NCI-H2081 (cell line): Measurements from ENCODE around the gene ANKRD65.
"Not testable (repeated sequence)": the region's sequence is repeated elsewhere in the genome, so short reads cannot be mapped to it uniquely, and the experiment has no call there.

ENCODE experiments used
- DNase-seq, 2 experiments: peaks; one replicate each; lab custom pipeline; 2025; lab: John Stamatoyannopoulos, UW

ANKRD65 gene

DNA sequence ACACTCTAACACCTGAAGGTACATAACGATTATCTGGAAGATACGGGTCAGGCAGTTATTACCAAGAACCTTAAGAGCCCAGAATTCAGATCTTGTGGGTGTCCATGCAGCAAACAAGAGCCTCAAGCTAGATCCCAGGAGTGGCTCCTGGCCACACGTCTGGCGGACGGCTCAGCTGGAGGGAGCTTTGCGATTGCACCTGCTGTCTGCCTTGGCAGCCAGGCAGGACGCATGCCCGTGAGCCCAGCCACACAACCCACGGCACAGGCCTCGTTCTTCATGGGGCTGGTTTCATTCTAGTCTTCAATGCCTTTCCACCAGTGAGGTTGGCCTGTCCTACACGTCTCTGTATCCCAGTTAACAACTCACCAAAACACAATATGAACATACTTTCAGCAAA, 27.6 kb downstream of the ANKRD65 start:
- DNase-seq: no peak

DNA sequence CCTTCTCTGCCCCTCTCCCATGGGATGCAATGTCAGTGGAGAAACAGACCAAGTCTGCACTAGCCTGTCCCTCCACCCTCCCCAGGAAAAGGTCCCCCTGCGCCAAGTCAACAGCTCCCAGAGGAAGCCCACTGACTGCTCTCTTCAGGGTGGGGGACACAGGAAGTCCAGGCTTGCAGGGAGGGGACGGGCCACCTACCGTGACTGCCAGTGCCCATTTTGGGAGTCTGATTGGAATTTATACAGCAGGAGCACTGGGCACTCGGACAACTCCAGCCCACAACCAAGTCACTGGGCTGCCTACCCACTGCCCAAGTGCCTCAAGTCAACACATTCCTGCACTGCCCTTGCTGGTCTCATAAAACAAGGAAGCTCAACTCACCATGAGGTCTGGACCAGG, 28.1 kb downstream of the ANKRD65 start:
- DNase-seq: no peak

DNA sequence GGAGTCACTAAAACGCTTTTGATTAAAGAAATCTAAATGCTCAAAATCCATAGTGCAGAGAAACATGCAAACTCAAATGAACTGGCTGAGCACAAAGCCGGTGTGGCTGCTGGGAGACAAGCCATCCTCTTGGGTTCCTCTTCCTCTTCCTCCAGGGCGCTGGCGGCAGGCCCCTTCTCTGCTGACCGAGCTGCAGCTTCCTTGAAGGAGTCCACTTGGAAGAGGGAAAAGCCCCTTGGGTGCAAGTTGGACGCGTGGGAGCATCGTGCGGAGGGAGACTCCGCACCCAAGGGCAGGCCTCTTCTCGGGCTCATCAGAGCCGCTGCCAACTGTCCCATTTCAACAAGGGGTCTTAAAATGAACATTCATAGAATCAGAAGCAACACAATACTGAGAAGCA, 29.9 kb downstream of the ANKRD65 start:
- DNase-seq: no peak

DNA sequence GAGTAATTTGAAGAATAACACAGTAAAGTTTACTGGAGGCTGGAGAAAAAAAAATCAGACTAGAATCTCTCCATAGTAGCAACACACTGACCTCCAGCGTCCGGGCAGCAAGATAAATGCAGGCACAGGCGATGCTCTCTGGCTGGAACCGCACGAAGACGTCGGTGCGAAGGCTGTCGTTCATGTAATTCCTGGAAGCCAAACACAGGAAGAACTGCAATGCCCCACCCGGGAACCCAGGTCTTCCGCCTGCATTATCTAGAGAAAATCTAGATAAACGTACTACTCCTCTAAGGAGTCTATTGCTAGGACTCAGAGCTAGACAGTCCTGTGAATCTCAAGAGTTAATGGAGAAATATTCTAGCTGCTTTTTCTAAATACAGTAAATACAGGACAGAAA, 30.4 kb downstream of the ANKRD65 start:
- DNase-seq: no peak

DNA sequence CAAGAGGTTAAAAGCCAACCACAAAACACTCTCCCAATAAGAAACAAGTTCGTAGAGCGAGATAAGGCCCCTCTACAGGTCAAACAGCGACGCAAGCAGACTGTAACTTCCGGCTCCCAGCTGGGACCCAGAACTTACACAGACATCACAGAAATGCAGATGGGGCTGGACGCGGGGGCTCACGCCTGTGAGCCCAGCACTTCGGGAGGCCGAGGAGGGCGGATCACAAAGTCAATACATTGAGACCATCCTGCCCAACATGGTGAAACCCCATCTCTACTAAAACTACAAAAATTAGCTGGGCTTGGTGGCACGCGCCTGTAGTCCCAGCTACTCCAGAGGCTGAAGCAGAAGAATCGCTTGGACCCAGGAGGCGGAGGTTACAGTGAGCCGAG, 33.0 kb downstream of the ANKRD65 start:
- no peak for DNase-seq

DNA sequence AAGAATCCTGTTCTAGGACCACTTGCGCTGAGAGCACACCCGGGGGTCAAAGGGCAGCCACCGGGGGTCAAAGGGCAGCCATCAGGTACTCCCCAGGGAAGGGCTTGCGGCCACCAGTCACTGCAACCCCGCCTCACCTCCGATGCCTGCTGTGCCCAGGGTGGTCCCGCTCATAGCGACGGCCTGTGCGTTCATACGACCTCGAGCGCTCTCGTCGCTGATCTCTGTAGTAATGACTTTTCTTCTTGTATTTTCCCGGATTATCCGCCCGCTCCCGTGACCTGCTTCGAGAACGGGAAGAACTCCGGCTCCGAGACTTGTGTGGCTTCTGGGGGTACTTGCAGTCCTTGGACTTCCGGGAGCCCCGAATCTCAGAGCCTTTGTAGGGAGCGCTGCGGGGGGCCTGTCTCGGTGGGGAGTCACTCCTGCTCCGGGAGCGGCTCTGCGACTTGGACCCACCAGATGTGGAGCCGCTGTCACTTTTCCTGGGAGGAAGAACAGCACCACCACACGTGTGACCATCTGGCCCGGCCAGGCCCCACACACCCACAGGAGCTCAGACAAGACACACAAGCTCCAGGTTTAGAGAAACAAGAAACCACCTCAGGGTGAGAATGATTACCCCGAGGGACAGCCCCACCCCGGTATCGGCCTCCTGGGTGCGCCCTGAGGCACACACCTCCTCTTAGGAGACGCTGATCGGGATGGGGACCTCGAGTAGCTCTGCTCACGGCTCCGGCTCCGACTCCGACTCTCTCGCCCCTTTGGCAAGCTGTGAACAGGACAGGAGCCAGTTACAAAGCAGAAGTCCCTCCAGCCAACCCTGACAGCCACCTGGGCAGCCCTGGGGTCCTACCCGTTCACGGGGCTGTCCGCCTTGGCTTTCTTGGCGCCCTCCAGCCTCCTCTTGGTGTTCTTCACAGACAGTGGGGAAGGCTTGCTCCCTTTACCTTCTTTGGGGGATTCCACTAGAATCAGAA, 33.7 kb downstream of the ANKRD65 start:
- no peak for DNase-seq

DNA sequence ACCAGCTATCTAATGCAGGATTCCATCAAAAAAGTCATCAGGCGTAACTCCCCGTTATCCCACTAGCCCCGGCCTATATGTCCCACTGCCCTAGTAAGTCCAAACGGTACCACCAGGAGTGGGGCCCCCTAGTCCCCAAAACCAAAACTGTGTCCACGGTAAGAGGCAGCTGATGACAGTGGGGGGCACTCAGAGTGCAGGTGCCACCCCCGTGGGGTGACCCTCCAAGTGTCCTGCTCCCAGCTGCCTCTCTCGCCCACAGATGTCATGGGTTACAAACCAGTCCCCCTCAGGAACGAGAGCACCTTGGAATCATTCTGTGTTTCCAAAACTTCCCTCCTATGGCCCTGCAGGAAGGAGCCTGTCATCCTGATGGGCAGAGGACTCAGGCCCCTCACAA, 35.1 kb downstream of the ANKRD65 start:
- DNase-seq: no peak

DNA sequence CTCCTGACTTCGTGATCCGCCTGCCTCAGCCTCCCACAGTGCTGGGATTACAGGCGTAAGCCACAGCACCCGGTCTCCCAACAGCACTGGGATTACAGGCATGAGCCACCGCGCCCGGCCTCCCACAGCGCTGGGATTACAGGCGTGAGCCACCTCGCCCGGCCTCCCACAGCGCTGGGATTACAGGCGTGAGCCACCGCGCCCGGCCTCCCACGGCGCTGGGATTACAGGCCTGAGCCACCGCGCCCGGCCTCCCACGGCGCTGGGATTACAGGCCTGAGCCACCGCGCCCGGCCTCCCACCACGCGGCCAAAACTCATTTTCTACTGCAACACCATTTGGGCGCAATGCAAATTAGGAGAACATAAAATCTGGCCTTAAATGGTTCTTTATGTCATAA, 35.7 kb downstream of the ANKRD65 start:
- DNase-seq: not testable (repeated sequence)

DNA sequence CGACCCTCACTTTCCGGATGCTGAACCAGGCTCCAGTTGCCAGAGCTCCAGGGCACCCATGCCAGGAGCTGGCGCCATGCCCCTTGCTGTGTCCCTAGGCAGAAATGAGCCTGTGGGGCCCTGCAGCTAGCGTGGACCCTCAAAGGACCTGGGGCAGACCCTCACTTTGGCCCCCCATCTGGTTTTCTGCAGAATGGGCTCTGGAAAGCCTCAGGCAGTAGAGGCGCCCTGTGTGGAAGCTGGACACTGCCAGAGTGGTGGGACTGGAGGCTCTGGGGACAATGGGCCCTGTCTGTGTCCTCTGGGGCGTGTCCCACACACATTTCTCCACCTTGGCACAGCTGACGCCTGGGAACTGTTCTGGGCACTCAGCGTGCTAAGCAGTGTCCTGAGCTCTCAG, 39.8 kb downstream of the ANKRD65 start:
- no peak for DNase-seq

DNA sequence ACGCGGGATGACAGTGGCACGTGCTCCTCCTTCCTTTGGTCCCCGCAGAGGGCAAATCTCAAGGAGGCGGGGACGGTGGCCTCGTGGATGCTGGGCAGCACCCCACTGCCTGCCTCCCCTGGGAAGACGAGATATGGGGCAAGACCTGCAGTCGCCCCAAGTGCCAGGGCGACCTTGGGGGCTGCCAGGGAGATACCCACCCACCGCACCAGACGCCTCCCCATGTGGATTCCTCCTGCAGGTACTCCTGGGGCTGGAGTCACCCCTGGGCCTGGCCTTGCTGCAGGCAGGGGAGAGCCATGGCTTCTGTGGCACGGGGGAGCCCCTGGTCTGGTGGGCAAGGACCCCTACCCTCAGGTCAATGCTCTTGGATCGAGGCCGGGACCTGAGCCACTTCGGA, 40.2 kb downstream of the ANKRD65 start:
- no peak for DNase-seq

DNA sequence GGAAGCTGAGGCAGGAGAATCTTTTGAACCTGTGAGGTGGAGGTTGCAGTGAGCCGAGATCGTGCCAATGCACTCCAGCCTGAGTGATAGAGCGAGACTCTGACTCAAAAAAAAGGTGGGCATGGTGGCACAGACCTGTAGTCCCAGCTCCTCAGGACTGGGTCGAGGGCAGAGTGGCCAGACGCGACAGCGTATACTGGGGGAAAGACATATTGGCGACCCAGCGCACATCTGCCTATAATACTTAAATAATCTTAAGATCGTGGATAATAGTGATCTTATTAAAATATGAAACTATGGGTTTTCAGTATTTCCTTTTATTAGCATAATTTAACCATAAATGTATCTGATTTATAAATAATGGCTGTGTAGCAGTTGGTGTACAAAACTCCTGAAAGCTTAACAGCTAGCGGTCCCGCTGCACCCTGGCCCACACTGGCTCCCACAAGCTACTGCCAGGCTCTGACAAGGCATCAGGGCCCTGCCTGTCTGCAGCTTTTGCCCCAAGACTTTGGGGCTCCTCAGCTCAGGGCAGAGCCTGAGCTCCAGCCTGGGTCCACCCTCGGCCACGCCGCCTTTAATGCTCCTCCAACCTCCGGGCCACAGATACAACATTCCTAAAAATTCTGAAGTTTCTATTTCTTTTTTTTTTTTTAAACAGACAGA, 43.4 kb downstream of the ANKRD65 start:
- DNase-seq: no peak

DNA sequence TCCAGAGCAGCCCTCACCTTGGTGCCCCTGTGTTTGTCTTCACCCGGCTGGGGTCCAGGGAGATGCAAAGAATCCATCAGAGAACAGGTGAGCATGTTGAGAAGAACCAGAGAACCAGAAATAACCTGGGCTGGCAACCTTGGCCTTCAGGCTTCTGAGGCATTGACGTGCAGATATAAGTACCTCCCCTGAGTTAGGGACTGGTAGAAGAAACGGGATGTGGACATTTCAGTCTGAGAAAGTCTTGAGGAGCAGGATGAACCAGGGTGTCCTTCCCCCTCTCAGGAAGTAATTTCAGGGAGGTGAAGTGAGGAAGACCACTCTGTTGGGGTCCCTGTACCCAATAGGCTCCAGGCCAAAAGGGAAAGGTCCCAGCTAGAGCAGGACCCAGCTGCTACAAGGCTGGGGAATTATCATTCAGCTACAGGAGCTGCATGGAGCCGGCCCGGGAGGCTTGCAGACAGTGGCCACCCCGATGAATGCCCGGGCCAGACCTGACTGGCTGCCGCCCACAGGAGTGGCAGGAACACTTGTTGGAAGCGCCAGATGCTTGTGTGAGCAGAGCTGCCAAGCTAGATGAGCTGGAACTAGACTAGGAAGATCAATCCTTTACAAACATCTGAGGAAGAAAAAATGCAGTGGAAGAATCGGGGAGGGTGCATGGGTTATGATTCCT, 44.4 kb downstream of the ANKRD65 start:
- DNase-seq: no peak

DNA sequence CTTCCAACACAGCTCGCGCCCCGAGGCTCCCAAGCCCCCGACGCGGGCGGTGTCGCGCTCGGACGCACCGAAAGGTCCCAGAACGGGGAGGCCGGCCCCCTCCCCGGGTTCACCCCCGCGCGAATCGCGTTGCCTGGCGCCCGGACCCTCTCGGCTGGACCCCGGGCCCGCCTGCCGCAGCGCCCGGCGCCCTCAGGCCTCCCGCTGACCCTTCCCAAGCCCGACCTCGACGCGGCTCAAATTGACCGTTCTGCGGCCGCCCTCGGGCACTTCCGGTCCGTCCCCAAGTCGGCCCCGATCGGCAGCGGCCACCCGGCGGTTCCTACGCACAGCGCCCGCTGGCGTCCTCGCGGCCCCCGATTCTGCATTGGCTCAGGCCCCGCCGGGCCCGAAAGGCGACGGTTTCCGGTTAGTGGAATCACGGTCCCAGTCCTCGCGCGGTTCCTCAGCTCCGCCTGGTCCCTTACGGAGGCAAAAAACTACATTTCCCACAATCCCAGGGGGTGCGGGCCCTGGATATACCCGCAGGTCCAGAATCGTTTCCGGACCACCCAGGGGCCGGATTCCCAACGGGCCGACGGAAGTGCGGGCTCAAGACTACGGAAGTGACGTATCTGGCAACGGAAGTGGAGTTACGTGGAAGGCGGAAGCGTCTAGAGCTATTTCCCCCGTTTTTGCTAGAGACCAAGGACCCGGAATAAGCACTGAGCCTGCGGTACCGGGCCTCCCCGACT, 46.0 kb downstream of the ANKRD65 start, which contains the start of gene AURKAIP1:
TSS of gene AURKAIP1 (minus strand) at position 279 of the 734 bp plus-strand sequence. CDS start 451 bp downstream, outside the sequence.
- peak; percentile 99 for DNase-seq

DNA sequence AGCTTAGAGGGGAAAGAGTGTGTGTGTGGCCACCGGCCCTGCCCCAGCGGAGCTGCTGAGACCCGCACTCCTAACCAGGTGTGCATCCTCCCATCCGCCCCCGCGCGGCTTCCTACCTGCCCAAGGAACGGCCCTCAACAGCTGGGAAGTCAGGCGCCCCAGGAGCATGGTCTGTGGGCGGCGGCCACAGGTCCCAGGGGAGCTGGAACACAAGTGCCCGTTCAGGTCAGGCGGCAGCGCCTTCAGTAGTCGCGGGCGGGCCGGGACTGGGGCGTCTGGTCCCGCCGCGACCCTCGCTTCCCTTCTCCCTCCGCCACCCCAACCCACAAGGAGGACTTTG, 46.5 kb downstream of the ANKRD65 start:
- DNase-seq: no peak

DNA sequence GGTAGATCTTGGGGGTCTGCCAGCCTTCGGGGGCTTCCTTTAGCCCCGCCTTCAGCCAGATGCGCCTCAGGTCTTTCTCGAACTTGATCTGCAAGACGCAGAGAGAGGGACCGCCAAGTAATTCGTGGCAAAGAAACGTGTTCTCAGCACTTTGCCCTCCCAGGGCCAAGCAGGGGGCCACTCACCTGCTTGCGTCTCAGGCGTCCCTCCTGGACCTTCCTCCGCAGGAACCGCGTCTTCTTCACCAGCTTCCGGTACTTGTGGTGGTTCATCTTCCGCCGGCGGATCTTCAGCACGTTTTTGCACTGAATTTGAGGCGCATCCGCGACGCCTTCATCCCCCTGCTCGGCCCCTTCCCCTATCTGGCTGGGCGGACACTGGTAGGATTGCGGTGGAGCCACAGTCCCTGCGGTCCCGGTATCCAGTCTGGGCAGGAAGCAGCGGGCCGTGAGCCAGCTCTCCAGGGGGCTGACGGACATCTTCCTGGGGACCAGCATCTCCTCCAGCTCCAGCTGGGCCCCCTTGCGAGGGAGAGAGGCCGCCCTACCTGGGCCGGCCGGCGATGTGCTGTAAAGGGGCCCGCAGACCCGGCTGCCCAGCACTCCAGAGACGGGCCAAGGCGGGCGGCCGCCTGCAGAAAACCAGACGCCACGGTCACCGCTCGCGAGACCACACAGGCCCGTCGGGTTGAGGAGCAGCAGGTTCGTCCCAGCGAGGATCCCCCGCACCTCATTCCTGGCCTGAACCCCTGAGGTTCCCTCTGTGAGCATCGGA, 47.1 kb downstream of the ANKRD65 start:
- DNase-seq: no peak

DNA sequence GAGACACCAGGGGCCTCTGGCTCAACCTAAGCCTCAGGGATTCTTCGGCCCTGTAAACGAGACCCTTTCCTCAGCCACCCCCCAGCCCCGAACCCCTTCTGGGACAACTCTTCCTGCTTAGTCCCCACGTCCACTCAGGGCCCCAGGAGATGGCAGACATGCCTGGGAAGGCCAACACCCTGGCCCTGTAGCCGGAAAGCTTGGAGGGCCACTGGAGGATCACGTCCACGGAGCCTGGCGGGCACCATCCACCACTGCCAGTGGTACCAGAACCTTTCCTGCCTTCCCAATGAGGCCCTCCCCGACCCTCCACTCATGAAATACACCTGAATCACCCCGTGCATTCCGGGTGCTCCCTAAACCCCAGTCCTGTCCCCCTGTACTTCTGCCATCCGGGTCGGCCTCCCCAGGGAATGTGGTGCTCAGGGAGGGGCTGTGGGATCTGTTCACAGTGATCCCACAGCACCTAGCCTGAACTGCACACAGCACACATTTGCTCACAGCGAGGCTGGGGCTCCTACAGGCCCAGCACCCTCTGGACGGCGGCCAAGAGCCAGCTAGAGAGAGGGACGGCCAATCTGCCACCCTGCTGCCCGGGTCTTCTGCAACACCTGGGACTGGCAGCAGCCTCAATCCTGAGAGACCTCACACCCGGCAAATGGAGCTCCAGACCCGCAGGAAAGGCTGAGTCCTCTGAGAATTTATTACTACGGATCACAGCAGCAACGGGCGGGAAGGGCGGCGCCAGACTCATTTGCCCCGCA, 47.8 kb downstream of the ANKRD65 start:
- no peak for DNase-seq

DNA sequence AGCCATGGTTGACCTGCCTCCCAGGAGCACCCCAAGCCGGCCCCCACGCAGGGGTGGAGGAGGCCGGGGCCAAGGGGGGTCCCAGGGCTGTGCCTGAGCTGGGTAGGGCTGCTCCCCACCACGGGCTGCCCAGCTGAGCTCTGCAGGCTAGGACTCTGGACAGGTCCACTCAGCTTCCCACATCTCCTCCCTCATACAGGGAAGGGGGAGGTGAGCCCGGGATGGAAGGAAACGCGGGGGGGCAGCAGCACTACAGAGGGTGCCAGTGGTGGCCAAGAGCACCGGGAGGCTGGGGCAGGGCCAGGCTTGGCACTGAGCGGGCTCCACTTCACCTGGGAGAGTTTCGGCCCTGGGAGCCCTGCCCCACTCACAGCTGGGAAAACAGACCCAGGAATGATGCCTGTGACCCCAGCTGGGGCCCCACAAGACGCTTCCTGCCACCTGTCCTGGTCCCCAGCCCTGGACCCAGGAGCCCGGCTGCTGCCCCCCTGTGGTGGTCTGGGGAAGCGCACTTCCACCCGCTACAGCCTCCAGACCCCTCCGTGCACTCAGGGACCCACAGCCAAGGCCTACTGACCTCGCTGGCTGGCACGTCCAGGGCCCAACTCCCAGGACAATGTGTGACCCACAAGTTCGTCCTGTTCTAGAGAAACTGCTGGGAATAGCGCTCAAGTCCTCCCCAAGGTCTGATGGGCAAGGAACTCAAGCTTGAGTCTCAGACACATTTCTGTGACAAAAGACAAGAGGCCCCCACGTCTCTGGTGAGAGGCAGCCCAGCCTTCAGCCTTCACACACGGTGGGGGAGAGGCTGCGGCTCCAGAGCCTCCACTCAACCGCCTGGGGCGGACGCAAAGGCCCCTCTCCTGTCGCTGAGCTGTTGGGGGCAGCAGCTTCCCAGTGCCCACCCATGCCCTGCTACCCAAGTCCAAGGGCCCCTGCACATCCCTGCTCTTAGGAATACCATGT, 49.0 kb downstream of the ANKRD65 start:
- peak; percentile 77 to 87 for DNase-seq

DNA sequence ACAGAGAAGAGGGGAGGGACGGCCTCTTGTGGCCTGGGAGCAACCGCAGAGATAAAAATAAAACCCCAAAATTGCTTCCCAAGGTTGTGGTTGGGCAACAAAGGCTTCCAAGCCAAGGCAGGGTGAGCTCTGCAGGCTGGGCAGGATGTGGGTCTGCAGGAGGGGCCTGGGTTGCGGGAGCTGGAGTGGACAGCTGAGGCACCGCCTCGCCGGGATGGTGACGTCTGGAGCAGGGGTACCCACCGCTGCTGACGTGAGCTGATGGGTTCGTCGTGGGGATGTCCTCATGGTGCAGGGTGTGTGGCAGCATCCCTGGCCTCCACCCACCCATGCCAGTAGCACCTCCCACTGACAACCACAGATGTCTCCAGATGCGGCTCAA, 49.7 kb downstream of the ANKRD65 start:
- no peak for DNase-seq

DNA sequence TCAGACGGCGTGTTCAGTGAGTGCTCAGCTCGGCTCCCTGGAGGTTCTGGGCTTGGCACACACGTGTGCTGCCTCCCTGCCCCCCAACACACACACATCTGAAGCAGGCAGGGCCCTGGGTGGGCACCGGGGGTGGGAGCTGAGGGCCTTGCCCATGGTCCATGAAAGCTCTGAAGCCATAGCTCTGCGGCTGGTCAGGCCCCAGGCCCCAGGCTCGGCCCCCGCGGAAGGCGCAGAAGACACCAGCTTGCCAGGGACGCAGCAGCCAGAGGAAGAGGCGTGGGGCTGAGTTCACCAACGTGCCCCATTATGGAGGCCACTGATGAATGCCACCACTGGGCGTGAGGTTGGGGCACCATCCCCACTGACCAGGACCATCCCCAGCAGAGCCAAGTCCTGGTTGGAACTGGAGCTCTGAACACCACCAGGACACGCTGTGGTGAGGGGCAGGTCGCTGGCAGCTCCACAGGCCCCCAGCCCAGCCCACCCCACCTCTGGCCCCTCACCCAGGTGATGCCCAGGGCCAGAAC, 50.2 kb downstream of the ANKRD65 start:
- DNase-seq: no peak
